Measurements from ENCODE around the gene RAPGEF2.

Gene RAPGEF2

DNA sequence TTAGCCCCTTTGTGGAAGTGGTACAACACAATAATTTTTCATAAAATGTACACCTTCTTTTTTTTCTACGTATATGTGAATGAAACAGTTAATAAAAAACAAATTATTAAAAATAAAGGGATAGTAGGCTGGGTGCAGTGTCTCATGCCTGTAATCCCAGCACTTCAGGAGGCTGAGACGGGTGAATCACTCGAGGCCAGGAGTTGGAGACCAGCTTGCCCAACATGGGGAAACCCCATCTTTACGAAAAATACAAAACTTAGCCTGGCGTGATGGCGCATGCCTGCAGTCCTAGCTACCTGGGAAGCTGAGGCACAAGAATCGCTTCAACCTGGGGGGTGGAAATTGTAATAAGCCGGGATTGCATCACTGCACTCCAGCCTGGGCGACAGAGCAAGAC, 244.9 kb downstream of the RAPGEF2 start:
- TF ChIP-seq, protein P1, sequence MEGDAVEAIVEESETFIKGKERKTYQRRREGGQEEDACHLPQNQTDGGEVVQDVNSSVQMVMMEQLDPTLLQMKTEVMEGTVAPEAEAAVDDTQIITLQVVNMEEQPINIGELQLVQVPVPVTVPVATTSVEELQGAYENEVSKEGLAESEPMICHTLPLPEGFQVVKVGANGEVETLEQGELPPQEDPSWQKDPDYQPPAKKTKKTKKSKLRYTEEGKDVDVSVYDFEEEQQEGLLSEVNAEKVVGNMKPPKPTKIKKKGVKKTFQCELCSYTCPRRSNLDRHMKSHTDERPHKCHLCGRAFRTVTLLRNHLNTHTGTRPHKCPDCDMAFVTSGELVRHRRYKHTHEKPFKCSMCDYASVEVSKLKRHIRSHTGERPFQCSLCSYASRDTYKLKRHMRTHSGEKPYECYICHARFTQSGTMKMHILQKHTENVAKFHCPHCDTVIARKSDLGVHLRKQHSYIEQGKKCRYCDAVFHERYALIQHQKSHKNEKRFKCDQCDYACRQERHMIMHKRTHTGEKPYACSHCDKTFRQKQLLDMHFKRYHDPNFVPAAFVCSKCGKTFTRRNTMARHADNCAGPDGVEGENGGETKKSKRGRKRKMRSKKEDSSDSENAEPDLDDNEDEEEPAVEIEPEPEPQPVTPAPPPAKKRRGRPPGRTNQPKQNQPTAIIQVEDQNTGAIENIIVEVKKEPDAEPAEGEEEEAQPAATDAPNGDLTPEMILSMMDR (IDR thresholded peaks at IDR 0.05; ENCODE audit: borderline replicate concordance, insufficient read depth, low read depth, low read length), result no peak
- no peak overlapping the region for H3K4me3 ChIP-seq (ENCODE audit: low read depth, low read length)

DNA sequence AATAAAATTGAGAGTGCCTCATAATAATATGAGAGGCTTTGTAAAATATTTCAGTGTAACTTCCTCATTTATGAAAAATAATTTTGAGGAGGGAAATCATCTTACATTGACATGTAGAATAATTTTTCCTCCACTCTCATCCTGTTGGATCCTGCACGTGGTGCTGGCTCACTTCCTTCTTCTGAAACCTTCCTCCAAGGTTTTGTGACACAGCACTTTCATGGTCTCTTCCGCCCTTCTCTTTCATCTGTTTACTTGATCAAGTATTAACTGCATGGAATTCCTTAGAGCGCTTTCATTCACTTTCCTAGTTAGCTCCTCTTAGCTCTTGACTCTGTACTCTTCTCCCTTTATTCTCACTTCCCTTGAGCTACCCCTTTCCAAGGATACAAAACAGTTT, 246.5 kb downstream of the RAPGEF2 start:
- TF ChIP-seq, protein P1 (IDR thresholded peaks at IDR 0.05; ENCODE audit: borderline replicate concordance, insufficient read depth, low read depth, low read length), result no peak
- H3K4me3 ChIP-seq (ENCODE audit: low read depth, low read length), result no peak overlapping the region

DNA sequence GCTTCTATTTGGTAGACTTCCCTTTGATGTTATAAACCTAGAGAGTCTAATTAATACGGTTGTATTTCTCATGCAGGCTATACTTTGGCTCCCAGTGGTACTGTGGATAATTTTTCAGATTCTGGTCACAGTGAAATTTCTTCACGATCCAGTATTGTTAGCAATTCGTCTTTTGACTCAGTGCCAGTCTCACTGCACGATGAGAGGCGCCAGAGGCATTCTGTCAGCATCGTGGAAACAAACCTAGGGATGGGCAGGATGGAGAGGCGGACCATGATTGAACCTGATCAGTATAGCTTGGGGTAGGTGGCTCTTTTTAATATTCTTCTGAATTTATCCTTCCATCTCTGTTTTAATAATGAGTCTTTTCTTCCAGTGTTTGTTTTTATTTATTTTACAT, 249.7 kb downstream of the RAPGEF2 start:
- TF ChIP-seq, protein P1 (IDR thresholded peaks at IDR 0.05; ENCODE audit: borderline replicate concordance, insufficient read depth, low read depth, low read length), result no peak
- no peak overlapping the region for H3K4me3 ChIP-seq (ENCODE audit: low read depth, low read length)

DNA sequence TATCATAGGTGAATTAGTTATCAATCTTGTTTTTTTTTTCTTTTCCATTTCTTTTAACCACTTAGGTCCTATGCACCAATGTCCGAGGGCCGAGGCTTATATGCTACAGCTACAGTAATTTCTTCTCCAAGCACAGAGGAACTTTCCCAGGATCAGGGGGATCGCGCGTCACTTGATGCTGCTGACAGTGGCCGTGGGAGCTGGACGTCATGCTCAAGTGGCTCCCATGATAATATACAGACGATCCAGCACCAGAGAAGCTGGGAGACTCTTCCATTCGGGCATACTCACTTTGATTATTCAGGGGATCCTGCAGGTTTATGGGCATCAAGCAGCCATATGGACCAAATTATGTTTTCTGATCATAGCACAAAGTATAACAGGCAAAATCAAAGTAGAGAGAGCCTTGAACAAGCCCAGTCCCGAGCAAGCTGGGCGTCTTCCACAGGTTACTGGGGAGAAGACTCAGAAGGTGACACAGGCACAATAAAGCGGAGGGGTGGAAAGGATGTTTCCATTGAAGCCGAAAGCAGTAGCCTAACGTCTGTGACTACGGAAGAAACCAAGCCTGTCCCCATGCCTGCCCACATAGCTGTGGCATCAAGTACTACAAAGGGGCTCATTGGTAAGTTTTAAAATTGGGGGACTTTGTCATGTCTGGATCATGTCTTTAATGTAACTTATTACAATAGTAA, 250.7 kb downstream of the RAPGEF2 start:
- TF ChIP-seq, protein P1 (IDR thresholded peaks at IDR 0.05; ENCODE audit: borderline replicate concordance, insufficient read depth, low read depth, low read length), result no peak
- no peak overlapping the region for H3K4me3 ChIP-seq (ENCODE audit: low read depth, low read length)

DNA sequence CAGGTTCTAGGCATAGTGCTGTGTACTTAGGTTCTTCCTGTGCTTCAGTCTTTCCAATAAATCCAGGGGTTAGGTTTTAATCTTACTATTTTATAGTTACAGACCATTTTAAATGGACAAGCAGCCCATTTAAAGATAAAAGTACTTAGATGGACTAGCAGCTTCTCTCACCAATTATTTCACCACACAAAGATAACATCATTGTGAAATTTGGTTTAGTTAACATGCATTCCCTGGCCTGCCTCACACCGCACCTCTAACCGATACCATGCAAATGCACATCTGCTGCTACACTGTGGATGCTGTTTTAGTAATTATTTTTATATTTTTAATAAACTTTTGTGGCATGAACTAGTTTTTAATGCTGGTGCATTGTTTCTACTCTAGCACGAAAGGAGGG, 252.6 kb downstream of the RAPGEF2 start:
- TF ChIP-seq, protein P1 (IDR thresholded peaks at IDR 0.05; ENCODE audit: borderline replicate concordance, insufficient read depth, low read depth, low read length), result no peak
- H3K4me3 ChIP-seq (ENCODE audit: low read depth, low read length), result no peak overlapping the region

DNA sequence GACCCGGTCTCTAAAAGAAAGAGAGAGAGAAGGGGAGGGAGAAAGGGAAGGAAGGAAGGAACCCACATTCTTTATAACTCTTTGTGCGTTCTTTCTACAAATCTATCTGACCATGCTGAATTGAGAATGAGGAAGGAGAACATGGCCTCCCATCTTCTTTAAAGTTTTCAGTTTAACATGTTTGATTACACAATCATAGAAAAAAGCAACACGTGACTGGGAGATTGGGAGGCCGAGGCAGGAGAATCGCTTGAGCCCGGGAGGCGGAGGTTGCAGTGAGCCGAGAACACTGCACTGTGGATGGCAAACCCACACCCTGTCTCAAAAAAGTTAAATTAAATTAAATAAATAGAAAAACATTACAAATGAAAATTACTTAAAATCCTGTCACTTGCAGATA, 254.5 kb downstream of the RAPGEF2 start:
- no peak overlapping the region for H3K4me3 ChIP-seq (ENCODE audit: low read depth, low read length)
- TF ChIP-seq, protein P1 (IDR thresholded peaks at IDR 0.05; ENCODE audit: borderline replicate concordance, insufficient read depth, low read depth, low read length), result no peak

DNA sequence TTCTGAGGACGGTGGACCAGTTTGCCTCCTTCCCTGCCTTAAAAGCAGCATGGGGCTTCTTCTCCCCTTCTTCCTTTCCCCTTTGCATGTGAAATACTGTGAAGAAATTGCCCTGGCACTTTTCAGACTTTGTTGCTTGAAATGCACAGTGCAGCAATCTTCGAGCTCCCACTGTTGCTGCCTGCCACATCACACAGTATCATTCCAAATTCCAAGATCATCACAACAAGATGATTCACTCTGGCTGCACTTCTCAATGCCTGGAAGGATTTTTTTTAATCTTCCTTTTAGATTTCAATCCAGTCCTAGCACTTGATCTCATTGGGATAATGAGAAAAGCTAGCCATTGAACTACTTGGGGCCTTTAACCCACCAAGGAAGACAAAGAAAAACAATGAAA, 255.3 kb downstream of the RAPGEF2 start:
- no peak overlapping the region for H3K4me3 ChIP-seq (ENCODE audit: low read depth, low read length)
- TF ChIP-seq, protein P1 (IDR thresholded peaks at IDR 0.05; ENCODE audit: borderline replicate concordance, insufficient read depth, low read depth, low read length), result no peak
